ENCODE data around the gene COX6A2.
A peak's percentile ranks its signal among the peaks of the same experiment; 100 is the strongest.

Gene COX6A2

GRCh38 chr16:31461201-31461920 is 33.2 kb upstream of the COX6A2 start:
- no peak overlapping the region for H3K4me3 ChIP-seq (ENCODE audit: low read length)
- DNase-seq (ENCODE audit: low read depth), result no peak
- no peak for TF ChIP-seq CTCF (conservative IDR thresholded peaks at IDR 0.05; ENCODE audit: low read depth, low read length)

- peak; percentile 79 for TF ChIP-seq CTCF (conservative IDR thresholded peaks at IDR 0.05; ENCODE audit: low read depth, low read length)
- peak overlapping the region; percentile 71 for H3K4me3 ChIP-seq (ENCODE audit: low read length)
- DNase-seq (ENCODE audit: low read depth), result no peak
Measured at GRCh38 chr16:31460582-31461002, 32.4 kb upstream of the COX6A2 start.

- H3K4me3 ChIP-seq (ENCODE audit: low read length), result peak overlapping the region; percentile 71
- peak; percentile 91 for DNase-seq (ENCODE audit: low read depth)
- no peak for TF ChIP-seq CTCF (conservative IDR thresholded peaks at IDR 0.05; ENCODE audit: low read depth, low read length)
Measured at GRCh38 chr16:31459687-31460581, 31.8 kb upstream of the COX6A2 start.

- DNase-seq (ENCODE audit: low read depth), result peak; percentile 94
- peak within 1 kb of the TSS; percentile 71 for H3K4me3 ChIP-seq (ENCODE audit: low read length)
- peak; percentile 53 for TF ChIP-seq CTCF (conservative IDR thresholded peaks at IDR 0.05; ENCODE audit: low read depth, low read length)
Measured at GRCh38 chr16:31458844-31459686, 30.9 kb upstream of the COX6A2 start, which contains the start of gene ARMC5. TSS of gene ARMC5 (plus strand) at chr16:31459501. CDS start at chr16:31459525, 24 bp downstream.

- peak overlapping the region; percentile 63 for H3K4me3 ChIP-seq (ENCODE audit: low read length)
- TF ChIP-seq CTCF (conservative IDR thresholded peaks at IDR 0.05; ENCODE audit: low read depth, low read length), result peak; percentile 30
- no peak for DNase-seq (ENCODE audit: low read depth)
Measured at GRCh38 chr16:31458073-31458843, 30.1 kb upstream of the COX6A2 start.

GRCh38 chr16:31456988-31457360 is 28.8 kb upstream of the COX6A2 start:
- H3K4me3 ChIP-seq (ENCODE audit: low read length), result no peak overlapping the region
- no peak for DNase-seq (ENCODE audit: low read depth)
- no peak for TF ChIP-seq CTCF (conservative IDR thresholded peaks at IDR 0.05; ENCODE audit: low read depth, low read length)
